ENCODE results near the gene DSP.

Gene DSP

DNA sequence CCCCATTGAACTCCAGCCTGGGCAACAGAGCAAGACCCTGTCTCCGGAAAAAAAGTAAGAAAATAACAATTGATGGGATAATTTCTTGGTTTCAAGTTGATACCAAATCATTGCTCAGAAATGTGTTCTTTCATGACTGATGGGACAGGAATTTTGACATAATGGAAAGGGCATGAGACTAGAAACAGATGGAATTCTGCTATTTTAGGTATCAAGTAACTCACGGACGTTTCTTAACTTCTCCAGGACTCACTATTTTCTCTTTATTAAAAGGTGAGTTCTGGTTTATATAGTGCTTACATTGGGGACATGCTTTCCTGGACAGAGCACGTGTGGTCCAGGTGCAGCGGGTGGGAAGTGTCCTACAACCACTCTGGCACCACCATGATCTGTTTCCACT, 6.0 kb upstream of the DSP start:
- peak; percentile 74 for DNase-seq

DNA sequence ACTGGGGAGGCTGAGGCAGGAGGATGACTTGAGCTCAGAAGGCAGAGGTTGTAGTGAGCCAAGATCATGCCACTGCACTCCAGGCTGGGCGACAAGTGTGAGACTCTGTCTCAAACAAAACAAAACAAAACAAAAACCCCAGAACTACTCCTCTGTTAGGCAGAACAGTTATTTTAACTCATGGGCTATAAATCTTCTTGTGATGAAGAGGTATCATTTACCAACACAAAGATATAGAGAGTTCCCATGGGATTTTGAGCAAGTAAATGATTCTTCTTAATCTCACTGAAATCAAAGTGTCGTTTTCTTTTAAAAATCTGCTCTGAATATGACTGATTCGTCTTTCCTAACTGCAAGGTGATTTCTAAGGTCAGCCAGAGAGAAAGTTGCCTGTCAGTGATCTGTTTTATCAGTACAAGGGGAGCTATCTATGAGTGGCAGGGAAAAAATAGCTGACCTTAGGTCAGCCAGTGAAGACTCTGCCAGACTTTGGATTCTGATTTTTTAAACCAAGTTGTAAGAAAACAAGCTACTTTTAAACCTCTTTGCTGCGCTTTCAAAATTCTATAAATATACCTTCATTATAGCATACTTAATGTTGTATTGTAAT, 3.8 kb upstream of the DSP start:
- DNase-seq: no peak

GRCh38 chr6:7538484-7538883, 3.0 kb upstream of the DSP start:
- DNase-seq: no peak

- peak; percentile 35 for DNase-seq
Observed at GRCh38 chr6:7540595-7540994, 876 bp upstream of the DSP start.

DNA sequence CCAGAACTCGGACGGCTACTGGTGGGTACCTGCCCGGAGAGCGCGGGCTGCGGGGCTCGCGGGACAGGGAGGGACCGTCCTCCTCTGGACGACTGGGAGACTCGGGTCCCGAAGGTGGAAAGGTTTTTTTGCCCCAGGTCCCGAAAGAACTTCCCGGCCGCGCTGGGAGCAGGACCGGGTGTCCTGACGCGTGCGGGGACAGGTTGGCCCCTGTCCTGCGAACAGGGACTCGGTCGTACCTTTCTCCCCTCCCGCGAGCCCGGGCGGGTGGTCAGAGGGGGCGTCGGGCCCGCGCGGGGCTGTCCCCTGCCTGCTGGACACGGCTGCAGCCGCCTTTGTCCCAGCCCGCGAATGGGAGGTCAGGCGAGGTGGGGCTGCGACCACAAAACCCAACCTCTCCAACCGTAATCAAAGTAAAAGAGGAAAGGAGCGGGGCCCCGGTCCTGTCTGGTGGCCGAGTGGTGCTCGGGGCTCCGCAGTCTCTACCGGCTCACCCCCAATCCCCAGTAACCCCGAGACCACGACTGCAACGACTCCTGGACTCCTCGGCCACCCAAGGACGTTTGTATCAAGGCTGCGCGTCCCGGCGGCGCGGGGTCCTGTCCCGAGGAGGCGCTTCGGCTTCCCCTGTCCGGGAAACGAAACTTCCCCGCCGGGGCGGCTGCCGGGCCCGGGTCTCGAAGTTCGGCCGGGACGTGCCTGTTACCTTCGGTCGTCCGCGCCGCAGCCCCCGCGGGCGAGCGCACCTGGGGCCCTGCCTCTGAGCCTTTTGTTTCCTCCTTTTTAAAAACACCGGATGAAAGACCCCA, 798 bp downstream of the DSP start:
- no peak for DNase-seq

DNA sequence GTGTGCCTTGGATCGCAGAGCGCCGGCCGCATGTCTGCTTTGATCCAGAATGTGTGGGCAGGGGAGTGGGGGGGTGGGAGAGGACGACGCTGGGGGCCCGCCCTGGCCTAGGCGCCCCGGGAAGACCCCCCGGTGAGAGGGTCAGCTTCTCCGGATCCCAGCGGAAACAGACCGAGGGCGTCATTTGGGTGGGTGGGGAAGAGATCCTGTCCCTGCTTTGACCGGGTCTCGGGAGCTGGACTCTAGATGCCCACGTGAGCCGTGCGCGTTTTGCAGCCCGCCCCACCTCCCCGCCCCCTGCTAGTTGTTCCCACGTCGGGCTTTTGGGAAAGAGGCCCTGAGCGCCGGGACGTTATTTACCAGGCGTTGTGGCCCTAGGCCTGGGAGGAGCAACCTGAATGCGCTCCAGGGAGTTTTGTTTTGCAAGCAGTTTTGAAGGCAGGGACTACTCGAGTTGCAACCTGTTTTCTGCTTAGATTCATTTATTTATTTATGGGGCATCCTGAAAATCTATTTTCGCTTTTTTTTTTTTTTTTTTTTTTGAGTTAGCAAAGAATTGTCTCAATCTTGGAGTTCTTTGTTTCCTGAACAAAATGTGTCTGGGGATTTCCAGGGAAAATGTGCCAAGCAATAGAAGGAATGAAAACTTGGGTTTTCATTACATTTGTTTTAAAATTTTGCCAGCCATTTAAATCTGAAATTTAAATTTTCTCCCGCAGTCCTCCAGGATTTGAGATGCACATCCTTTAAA, 1.6 kb downstream of the DSP start:
- peak; percentile 46 for DNase-seq

GRCh38 chr6:7543789-7544424, 2.4 kb downstream of the DSP start:
- DNase-seq: no peak

GRCh38 chr6:7544597-7544996, 3.1 kb downstream of the DSP start:
- DNase-seq: no peak

DNA sequence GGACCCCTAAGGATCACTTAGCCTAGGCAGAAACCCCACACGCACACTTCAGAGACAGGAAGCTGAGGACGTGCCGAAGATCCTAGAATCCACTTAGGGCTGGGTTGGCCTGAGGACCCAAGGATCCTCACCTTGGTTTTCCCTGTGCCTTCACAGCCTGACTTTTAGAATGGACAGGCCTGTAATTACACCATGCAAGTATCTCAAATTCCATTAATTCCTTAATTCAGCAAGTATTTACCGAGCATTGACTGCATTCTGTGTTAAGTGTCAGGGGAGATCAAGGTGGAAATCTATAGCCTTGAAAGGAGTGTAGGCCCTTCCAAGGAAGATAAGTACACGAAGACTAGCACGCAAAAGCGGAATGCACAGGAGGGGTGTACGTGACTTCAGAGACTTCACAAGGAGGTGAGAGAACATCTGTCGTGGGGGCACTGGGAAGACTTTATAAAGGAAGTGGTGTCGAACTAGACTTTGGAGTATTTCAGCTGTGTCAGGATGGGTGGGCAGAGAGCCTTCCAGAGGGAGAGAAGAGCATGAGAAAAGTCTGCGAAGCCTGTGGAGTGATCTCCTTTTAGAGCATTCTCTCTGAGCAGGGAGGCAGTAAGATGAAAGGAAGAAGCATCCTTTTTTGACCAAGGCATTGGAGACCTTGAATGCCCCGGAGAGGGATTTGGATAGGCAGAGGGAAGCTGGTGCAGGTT, 4.0 kb downstream of the DSP start:
- DNase-seq: no peak

- DNase-seq: no peak
Observed at GRCh38 chr6:7546020-7546369, 4.5 kb downstream of the DSP start.

DNA sequence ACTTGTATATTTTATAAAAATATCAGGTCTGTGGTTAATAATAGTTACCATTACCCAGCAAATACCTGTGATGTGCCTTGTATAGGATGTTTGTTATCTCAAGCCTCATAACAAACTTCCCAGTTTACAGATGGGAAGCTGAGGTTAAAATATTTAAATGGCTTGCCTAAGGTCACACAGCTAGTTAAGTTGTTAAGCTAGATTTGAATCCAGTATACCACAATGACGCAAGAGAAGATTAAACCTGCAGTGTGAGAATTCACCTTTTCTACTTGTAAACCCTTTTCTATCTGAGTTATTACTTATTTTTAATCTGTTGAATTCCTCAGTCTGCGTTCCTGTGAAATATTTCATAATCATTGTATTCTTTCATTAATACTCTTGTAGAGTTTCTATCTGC, 4.9 kb downstream of the DSP start:
- DNase-seq: no peak

DNA sequence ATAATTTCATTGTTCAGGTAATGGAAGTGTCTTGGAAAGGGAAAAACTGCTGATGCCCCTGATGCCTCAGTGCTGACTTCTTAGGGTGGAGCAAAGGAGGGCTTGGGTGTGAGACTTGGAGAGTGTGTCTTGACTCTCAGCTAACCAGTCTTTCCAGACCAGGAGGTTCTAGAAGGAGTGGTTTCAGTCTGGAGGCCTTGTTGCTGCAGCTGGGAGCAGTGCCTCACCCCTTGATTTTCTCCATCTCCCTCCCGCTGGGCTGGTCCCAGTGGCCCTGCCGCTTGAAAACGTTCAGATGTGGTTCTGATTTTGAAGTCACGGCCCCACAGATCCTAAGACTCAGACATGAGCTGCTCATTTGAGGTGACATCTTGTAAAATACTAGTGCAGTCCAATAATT, 5.4 kb downstream of the DSP start:
- DNase-seq: no peak

- DNase-seq: no peak
Observed at GRCh38 chr6:7547315-7547714, 5.8 kb downstream of the DSP start.

- DNase-seq: no peak
Observed at GRCh38 chr6:7550433-7550801, 8.9 kb downstream of the DSP start.

- no peak for DNase-seq
Observed at GRCh38 chr6:7554533-7555275, 13.2 kb downstream of the DSP start.

DNA sequence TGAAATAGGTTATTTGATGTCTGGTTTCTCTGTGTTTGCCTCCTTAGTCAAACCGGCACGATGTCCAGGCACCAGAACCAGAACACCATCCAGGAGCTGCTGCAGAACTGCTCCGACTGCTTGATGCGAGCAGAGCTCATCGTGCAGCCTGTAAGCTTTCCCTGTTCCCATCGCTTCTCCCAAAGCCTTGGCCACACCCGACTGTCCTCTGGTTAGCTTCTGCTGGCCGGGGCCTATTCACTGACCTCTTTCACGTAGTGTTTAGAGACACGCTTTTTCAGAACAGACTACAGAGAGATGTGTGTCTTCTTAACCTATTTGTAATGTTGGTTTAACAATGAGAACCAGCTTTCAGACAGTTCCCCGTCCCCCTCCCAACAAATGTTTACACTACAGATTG, 14.2 kb downstream of the DSP start:
- DNase-seq: no peak

- no peak for DNase-seq
Observed at GRCh38 chr6:7556394-7557106, 15.1 kb downstream of the DSP start.

- no peak for DNase-seq
Observed at GRCh38 chr6:7557652-7558051, 16.2 kb downstream of the DSP start.

DNA sequence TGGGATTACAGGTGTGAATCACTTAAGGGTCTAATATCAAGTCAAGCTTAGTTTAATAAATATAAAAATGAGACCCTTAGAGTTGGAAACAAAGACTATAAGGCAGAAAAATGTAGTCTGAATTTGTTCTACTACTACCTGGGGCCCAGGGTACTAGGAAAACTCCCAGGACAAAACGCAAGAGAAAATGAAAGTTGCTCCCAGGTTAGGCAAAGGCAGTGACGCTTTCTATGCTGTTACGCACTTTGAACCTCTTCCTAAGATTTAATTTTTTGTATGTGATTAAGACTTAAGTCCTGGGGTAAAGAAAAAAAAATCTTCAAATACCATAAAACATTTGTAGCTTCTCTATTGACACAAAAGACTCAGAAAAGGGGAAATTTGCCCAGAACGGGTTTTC, 17.3 kb downstream of the DSP start:
- no peak for DNase-seq

- DNase-seq: no peak
Observed at GRCh38 chr6:7559196-7559595, 17.7 kb downstream of the DSP start.

GRCh38 chr6:7559651-7560385, 18.3 kb downstream of the DSP start:
- DNase-seq: no peak
